ENCODE results near the gene POU6F1. TPM values are rescaled to one million over a fixed set of nuclear protein-coding genes. Genes with fewer than 3 reads are reported as not detected.

The POU6F1 gene, protein sequence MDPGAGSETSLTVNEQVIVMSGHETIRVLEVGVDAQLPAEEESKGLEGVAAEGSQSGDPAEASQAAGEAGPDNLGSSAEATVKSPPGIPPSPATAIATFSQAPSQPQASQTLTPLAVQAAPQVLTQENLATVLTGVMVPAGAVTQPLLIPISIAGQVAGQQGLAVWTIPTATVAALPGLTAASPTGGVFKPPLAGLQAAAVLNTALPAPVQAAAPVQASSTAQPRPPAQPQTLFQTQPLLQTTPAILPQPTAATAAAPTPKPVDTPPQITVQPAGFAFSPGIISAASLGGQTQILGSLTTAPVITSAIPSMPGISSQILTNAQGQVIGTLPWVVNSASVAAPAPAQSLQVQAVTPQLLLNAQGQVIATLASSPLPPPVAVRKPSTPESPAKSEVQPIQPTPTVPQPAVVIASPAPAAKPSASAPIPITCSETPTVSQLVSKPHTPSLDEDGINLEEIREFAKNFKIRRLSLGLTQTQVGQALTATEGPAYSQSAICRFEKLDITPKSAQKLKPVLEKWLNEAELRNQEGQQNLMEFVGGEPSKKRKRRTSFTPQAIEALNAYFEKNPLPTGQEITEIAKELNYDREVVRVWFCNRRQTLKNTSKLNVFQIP
- total RNA-seq (2014; rRNA removed) (0.17 and 6.9 TPM in 2 replicates), Bru-seq, nascent RNA (percentile 29 among the genes with signal in this experiment), BruChase-seq, experiment 1, labeled RNA remaining after a 6-hour chase (percentile 43 among the genes with signal in this experiment), BruChase-seq, experiment 2, labeled RNA remaining after a 2-hour chase (percentile 40 among the genes with signal in this experiment)
- long read RNA-seq, partial matches to known transcripts = 6 of 8 reads
- long read RNA-seq, other reads (novel, unspliced or antisense) = 2 of 8 reads

GRCh38 chr12:51217968-51218606 lies at the start of gene POU6F1:
Gene POU6F1, minus strand, starts transcription at chr12:51218062. Its CDS starts 11,226 bp downstream, at chr12:51206836.
- Histone ChIP-seq H3K9me2 (replicated peaks; ENCODE audit: low read length) (no peaks in the 10 kb centered on the region), H3F3A (ENCODE audit: low read length, unreplicated experiment) (no peaks in the 10 kb centered on the region), H3K4me3 (ENCODE audit: low read length) (peak within 1 kb of the TSS; percentile 66), H3K27ac (ENCODE audit: low read length) (no peak within 1 kb of the TSS), H3K79me2 (ENCODE audit: low read length) (no peaks in the 10 kb centered on the region), H2AFZ (ENCODE audit: low read length) (peak within 1 kb of the TSS; percentile 79), H3K9ac (ENCODE audit: low read length) (peak within 1 kb of the TSS; percentile 59), H3K9me3 (ENCODE audit: low read length) (no peaks in the 10 kb centered on the region), H3K27me3 (ENCODE audit: low read length) (no peaks in the 10 kb centered on the region), H3K36me3 (ENCODE audit: low read depth, low read length) (no peaks in the 10 kb centered on the region), H3K4me1 (ENCODE audit: insufficient read depth, low read length) (no peaks in the 10 kb centered on the region), H3K4me2 (ENCODE audit: low read length) (peak within 1 kb of the TSS; percentile 80), H4K20me1 (ENCODE audit: low read length) (no peaks in the 10 kb centered on the region)
- DNase-seq (peak; percentile 49), ATAC-seq (peak; percentile 67)
- BruUV-seq (replicated peaks) = no TSS peak
- POLR2A ChIA-PET (ENCODE audit: unreplicated experiment) = interaction anchor here (0.5 to 0.6 kb wide), 3 partner anchors 20 to 683 kb away, joined by 3 to 4 read pairs (median 3); partner anchors contain the start of gene DAZAP2
- CTCF ChIA-PET = interaction anchor here (0.5 kb wide), 1 partner anchor 9 kb away, joined by 7 read pairs; no protein-coding TSS in a partner anchor
- TF ChIP-seq EZH2 (IDR thresholded peaks at IDR 0.05; ENCODE audit: low read length, unreplicated experiment) (no peak), EZH2phosphoT487 (IDR thresholded peaks at IDR 0.05; ENCODE audit: borderline replicate concordance, low read length) (no peak), CTCF (conservative IDR thresholded peaks at IDR 0.05; ENCODE audit: low read depth, low read length) (no peak)
- intact Hi-C loops (cut with micrococcal nuclease) = no loop called here

GRCh38 chr12:51265024-51265423 lies 47.2 kb upstream of the POU6F1 start:
- ChIA-PET CTCF (no interaction called here), POLR2A (ENCODE audit: unreplicated experiment) (no interaction called here)
- Histone ChIP-seq H3K27me3 (ENCODE audit: low read length) (no peaks in the 10 kb centered on the region), H2AFZ (ENCODE audit: low read length) (no peak overlapping the region), H3K36me3 (ENCODE audit: low read depth, low read length) (peaks cover 17% of the 10 kb centered on the region), H3K4me3 (ENCODE audit: low read length) (no peak overlapping the region), H3K9ac (ENCODE audit: low read length) (no peak overlapping the region), H3K4me1 (ENCODE audit: insufficient read depth, low read length) (peaks cover 45% of the 10 kb centered on the region), H3K9me3 (ENCODE audit: low read length) (no peaks in the 10 kb centered on the region), H4K20me1 (ENCODE audit: low read length) (peaks cover 8% of the 10 kb centered on the region; the same call in 1 of the 2 replicates), H3F3A (ENCODE audit: low read length, unreplicated experiment) (no peaks in the 10 kb centered on the region), H3K9me2 (replicated peaks; ENCODE audit: low read length) (no peaks in the 10 kb centered on the region), H3K79me2 (ENCODE audit: low read length) (peaks cover 75% of the 10 kb centered on the region), H3K4me2 (ENCODE audit: low read length) (peak overlapping the region; percentile 33), H3K27ac (ENCODE audit: low read length) (no peak overlapping the region)
- TF ChIP-seq CTCF (conservative IDR thresholded peaks at IDR 0.05; ENCODE audit: low read depth, low read length) = no peak
- no peak for TF ChIP-seq EZH2 (IDR thresholded peaks at IDR 0.05; ENCODE audit: low read length, unreplicated experiment)
- TF ChIP-seq EZH2phosphoT487 (IDR thresholded peaks at IDR 0.05; ENCODE audit: borderline replicate concordance, low read length) = no peak
- no TSS peak for BruUV-seq (replicated peaks)
- ATAC-seq = no peak
- no peak for DNase-seq
- intact Hi-C loops (cut with micrococcal nuclease) = loop anchor here (5.0 to 10.0 kb wide), 3 partner anchors 183 to 560 kb away; partner anchors contain the start of genes CSRNP2 and LETMD1

Measured in PC-3 (cell line).